Cardiac muscle cell (in vitro differentiated cells and primary cell): ENCODE measurements around the gene MAP3K4. TPM values are rescaled to one million over a fixed set of nuclear protein-coding genes. Genes with fewer than 3 reads are reported as not detected.
A peak's percentile ranks its signal among the peaks of the same experiment; 100 is the strongest.

Experiments used
- DNase-seq, 2 donors: peaks; one replicate each; pipeline versions ENCODE4 v3.0.0 to v3.0.0-alpha.2; 2010 to 2017; ENCODE audit warnings: low read depth in 1 of 2, low spot score in 1 of 2
- H3K27ac ChIP-seq: fragments of 200-600 bp; sonication (generic); 2 replicates; pipeline ENCODE4 v1.5.1; 2016
- H3K27me3 ChIP-seq: fragments of 200-600 bp; sonication (generic); 2 replicates; pipeline ENCODE4 v1.6.0; 2016; ENCODE audit warnings: control low read depth
- H3K36me3 ChIP-seq: fragments of 200-600 bp; sonication (generic); 2 replicates; pipeline ENCODE4 v1.5.1; 2016; ENCODE audit warnings: control low read depth
- H3K4me1 ChIP-seq: fragments of 200-600 bp; sonication (generic); 2 replicates; pipeline ENCODE4 v1.8.1; 2017; ENCODE audit warnings: low read depth, mild to moderate bottlenecking, mixed run types
- H3K4me3 ChIP-seq: fragments of 200-600 bp; sonication (generic); 2 replicates; pipeline ENCODE4 v1.5.1; 2016; ENCODE audit warnings: mild to moderate bottlenecking
- H3K9me3 ChIP-seq: fragments of 200-600 bp; sonication (generic); 2 replicates; pipeline ENCODE4 v1.5.1; 2017; ENCODE audit warnings: low read depth, mild to moderate bottlenecking, control low read depth
- polyA plus RNA-seq: library from polyadenylated mRNA; unstranded; fragments of >200 nt; fragmentation: Nextera tagmentation; extraction: Ambion mirVana; gene quantifications from 2 replicates; pipeline ENCODE4 v1.2.1, GENCODE V29; 2016
- total RNA-seq: library from RNA; depleted of rRNA; stranded (reverse); fragments of >200 nt; gene quantifications from 2 replicates; pipeline ENCODE4 v1.2.3, GENCODE V29; 2016
- TF ChIP-seq, protein P1 (sequence below): IDR thresholded peaks from 2 replicates; pipeline ENCODE4 v1.5.1; 2012; ENCODE audit warnings: low read depth, mild to moderate bottlenecking, low read length

The MAP3K4 gene
- total and polyA plus RNA-seq, 2 experiments from 2014 or later: 14.5 to 36.4 TPM

GRCh38 chr6:161009991-161010390 is 18.4 kb downstream of the MAP3K4 start:
- Histone ChIP-seq H3K27ac (no peak overlapping the region), H3K4me1 (peaks cover 20% of the 10 kb centered on the region), H3K4me3 (no peak overlapping the region), H3K27me3 (no peaks in the 10 kb centered on the region), H3K36me3 (no peaks in the 10 kb centered on the region), H3K9me3 (no peaks in the 10 kb centered on the region)
- TF ChIP-seq, protein P1, sequence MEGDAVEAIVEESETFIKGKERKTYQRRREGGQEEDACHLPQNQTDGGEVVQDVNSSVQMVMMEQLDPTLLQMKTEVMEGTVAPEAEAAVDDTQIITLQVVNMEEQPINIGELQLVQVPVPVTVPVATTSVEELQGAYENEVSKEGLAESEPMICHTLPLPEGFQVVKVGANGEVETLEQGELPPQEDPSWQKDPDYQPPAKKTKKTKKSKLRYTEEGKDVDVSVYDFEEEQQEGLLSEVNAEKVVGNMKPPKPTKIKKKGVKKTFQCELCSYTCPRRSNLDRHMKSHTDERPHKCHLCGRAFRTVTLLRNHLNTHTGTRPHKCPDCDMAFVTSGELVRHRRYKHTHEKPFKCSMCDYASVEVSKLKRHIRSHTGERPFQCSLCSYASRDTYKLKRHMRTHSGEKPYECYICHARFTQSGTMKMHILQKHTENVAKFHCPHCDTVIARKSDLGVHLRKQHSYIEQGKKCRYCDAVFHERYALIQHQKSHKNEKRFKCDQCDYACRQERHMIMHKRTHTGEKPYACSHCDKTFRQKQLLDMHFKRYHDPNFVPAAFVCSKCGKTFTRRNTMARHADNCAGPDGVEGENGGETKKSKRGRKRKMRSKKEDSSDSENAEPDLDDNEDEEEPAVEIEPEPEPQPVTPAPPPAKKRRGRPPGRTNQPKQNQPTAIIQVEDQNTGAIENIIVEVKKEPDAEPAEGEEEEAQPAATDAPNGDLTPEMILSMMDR: no peak
- DNase-seq: no peak

GRCh38 chr6:161010418-161010817 is 18.8 kb downstream of the MAP3K4 start:
- Histone ChIP-seq H3K4me3 (no peak overlapping the region), H3K27ac (peak overlapping the region; percentile 44), H3K27me3 (no peaks in the 10 kb centered on the region), H3K4me1 (peaks cover 20% of the 10 kb centered on the region), H3K36me3 (no peaks in the 10 kb centered on the region), H3K9me3 (no peaks in the 10 kb centered on the region)
- DNase-seq: peak in 1 of 2 donors; percentile 63
- TF ChIP-seq, protein P1: no peak

- H3K4me3 ChIP-seq: no peak overlapping the region
- H3K27me3 ChIP-seq: no peaks in the 10 kb centered on the region
- H3K9me3 ChIP-seq: no peaks in the 10 kb centered on the region
- DNase-seq: peak; percentile 45 to 71
- peak overlapping the region; percentile 49 for H3K27ac ChIP-seq
- TF ChIP-seq, protein P1: no peak
- no peaks in the 10 kb centered on the region for H3K36me3 ChIP-seq
- peaks cover 20% of the 10 kb centered on the region for H3K4me1 ChIP-seq
Measured at GRCh38 chr6:161011492-161012480, 20.2 kb downstream of the MAP3K4 start.

GRCh38 chr6:161013695-161014094 is 22.1 kb downstream of the MAP3K4 start:
- DNase-seq: no peak
- H3K9me3 ChIP-seq: no peaks in the 10 kb centered on the region
- H3K27me3 ChIP-seq: no peaks in the 10 kb centered on the region
- TF ChIP-seq, protein P1: no peak
- H3K36me3 ChIP-seq: no peaks in the 10 kb centered on the region
- H3K27ac ChIP-seq: no peak overlapping the region
- peaks cover 20% of the 10 kb centered on the region for H3K4me1 ChIP-seq
- no peak overlapping the region for H3K4me3 ChIP-seq

GRCh38 chr6:161017766-161018564 is 26.4 kb downstream of the MAP3K4 start:
- Histone ChIP-seq H3K27ac (no peak overlapping the region), H3K9me3 (no peaks in the 10 kb centered on the region), H3K4me1 (no peaks in the 10 kb centered on the region), H3K36me3 (no peaks in the 10 kb centered on the region), H3K27me3 (no peaks in the 10 kb centered on the region), H3K4me3 (no peak overlapping the region)
- DNase-seq: no peak
- TF ChIP-seq, protein P1: no peak
